Endodermal cell (in vitro differentiated cells): ENCODE data around the gene LRRC70. TPM values are rescaled to one million over a fixed set of nuclear protein-coding genes. Genes with fewer than 3 reads are reported as not detected.

Experiments used
- DNase-seq: peaks from one replicate; pipeline ENCODE4 v3.0.0-alpha.2; 2017
- H3K27ac ChIP-seq: 2 replicates; pipeline ENCODE4 v1.5.1; 2013; ENCODE audit warnings: mild to moderate bottlenecking, low read depth, low read length, moderate library complexity
- H3K27me3 ChIP-seq: 2 replicates; pipeline ENCODE4 v1.6.1; 2013; ENCODE audit warnings: mild to moderate bottlenecking, low read length, moderate library complexity; ENCODE audit not compliant: insufficient read depth, control insufficient read depth, poor library complexity, severe bottlenecking
- H3K36me3 ChIP-seq: 2 replicates; pipeline ENCODE4 v1.7.0; 2013; ENCODE audit warnings: mild to moderate bottlenecking, low read length, moderate library complexity; ENCODE audit not compliant: control insufficient read depth, insufficient read depth
- H3K4me1 ChIP-seq: one replicate; pipeline ENCODE4 v1.7.0; 2013; ENCODE audit warnings: low read length; ENCODE audit not compliant: control insufficient read depth, insufficient read depth
- H3K4me3 ChIP-seq: 2 replicates; pipeline ENCODE4 v1.5.1; 2013; ENCODE audit warnings: mild to moderate bottlenecking, low read length, moderate library complexity
- H3K9ac ChIP-seq: 2 replicates; pipeline ENCODE4 v1.6.1; 2013; ENCODE audit warnings: mild to moderate bottlenecking, low read length, moderate library complexity; ENCODE audit not compliant: poor library complexity, severe bottlenecking; ENCODE audit errors: extremely low read depth
- H3K9me3 ChIP-seq: 2 replicates; pipeline ENCODE4 v1.6.1; 2013; ENCODE audit warnings: mild to moderate bottlenecking, low read length, moderate library complexity; ENCODE audit not compliant: control insufficient read depth
- H3K27ac Mint-ChIP-seq: 2 replicates; pipeline ENCODE4 v1.8.0; 2020; ENCODE audit warnings: mixed read lengths
- H3K27me3 Mint-ChIP-seq: 2 replicates; pipeline ENCODE4 v1.8.0; 2021; ENCODE audit warnings: mild to moderate bottlenecking, mixed read lengths; ENCODE audit not compliant: insufficient read depth
- H3K36me3 Mint-ChIP-seq: 2 replicates; pipeline ENCODE4 v1.8.0; 2020; ENCODE audit warnings: low read depth, mixed read lengths
- H3K4me1 Mint-ChIP-seq: 2 replicates; pipeline ENCODE4 v1.8.0; 2020; ENCODE audit warnings: mixed read lengths
- H3K4me3 Mint-ChIP-seq: 2 replicates; pipeline ENCODE4 v1.8.0; 2020; ENCODE audit warnings: mild to moderate bottlenecking, moderate library complexity, mixed read lengths
- H3K9me3 Mint-ChIP-seq: 2 replicates; pipeline ENCODE4 v1.8.0; 2020; ENCODE audit warnings: mild to moderate bottlenecking, mixed read lengths
- CTCF ChIP-seq: fragments of 200-600 bp; sonication (generic); conservative IDR thresholded peaks from 2 replicates; pipeline ENCODE4 v1.5.0; 2021; ENCODE audit warnings: antibody characterized with exemption, mild to moderate bottlenecking
- WGBS, 2 experiments: methylation state at CpG; one replicate each; pipeline versions ENCODE4 v1.1.5 to v1.1.7; 2013; ENCODE audit warnings: missing lambda C conversion rate in 2 of 2, mixed read lengths in 1 of 2; ENCODE audit not compliant: insufficient coverage in 1 of 2, insufficient read length in 1 of 2; 5-methylcytosine and 5-hydroxymethylcytosine counted together
- total RNA-seq, 2 donors: library from RNA; stranded (reverse); fragmentation: NEBNext Ultra II Directional in 1 of 2; extraction: Animal tissue kit (Norgen Biotek cat#: 25700) in 1 of 2; gene quantifications; 2 replicates in 1 of 2; 3 replicates in 1 of 2; pipeline ENCODE4 v1.2.1, GENCODE V29; 2021

LRRC70 gene
- total RNA-seq, 2 donors from 2014 or later = 1.4 TPM

DNA sequence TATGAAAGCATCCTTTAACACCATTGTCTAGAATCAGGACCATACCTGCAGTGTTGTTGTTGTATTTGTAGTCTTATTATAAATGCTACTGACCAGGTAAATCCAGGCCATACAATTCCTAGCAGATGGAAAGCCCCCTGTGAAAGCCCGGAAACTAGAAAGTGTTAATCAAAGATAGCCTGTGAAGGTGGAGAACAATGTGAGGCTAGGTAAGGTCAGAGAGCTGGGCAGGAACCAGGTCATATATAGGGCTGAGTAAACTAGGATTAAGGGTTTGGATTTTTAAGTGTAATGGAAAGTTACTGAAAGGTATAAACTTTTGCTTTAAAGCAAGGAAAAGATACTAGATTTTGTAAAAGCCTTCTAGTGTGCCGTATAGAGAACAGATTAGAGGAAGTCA, 6.7 kb downstream of the LRRC70 start:
- DNase-seq = no peak
- peaks cover 15% of the 10 kb centered on the region for H3K36me3 Mint-ChIP-seq
- H3K9me3 Mint-ChIP-seq = no peaks in the 10 kb centered on the region
- no peak for TF ChIP-seq CTCF
- Histone ChIP-seq H3K9ac (no peak overlapping the region), H3K4me3 (no peak overlapping the region), H3K9me3 (no peaks in the 10 kb centered on the region), H3K36me3 (peaks cover 5% of the 10 kb centered on the region), H3K27me3 (no peaks in the 10 kb centered on the region), H3K4me1 (peaks cover 5% of the 10 kb centered on the region), H3K27ac (no peak overlapping the region)
- no peaks in the 10 kb centered on the region for H3K27me3 Mint-ChIP-seq
- no peak overlapping the region for H3K4me3 Mint-ChIP-seq
- H3K27ac Mint-ChIP-seq = no peak overlapping the region
- 81 to 85% methylated on average over 2 of the region's 2 CpGs for WGBS, 2 experiments
- H3K4me1 Mint-ChIP-seq = peaks cover 12% of the 10 kb centered on the region

GRCh38 chr5:62585751-62586150, 7.1 kb downstream of the LRRC70 start:
- Mint-ChIP-seq H3K27me3 (no peaks in the 10 kb centered on the region), H3K27ac (no peak overlapping the region), H3K4me1 (peaks cover 12% of the 10 kb centered on the region)

GRCh38 chr5:62587737-62588136, 9.1 kb downstream of the LRRC70 start:
- Mint-ChIP-seq H3K27me3 (no peaks in the 10 kb centered on the region), H3K27ac (no peak overlapping the region), H3K9me3 (no peaks in the 10 kb centered on the region), H3K4me3 (no peak overlapping the region), H3K4me1 (peaks cover 12% of the 10 kb centered on the region), H3K36me3 (peaks cover 26% of the 10 kb centered on the region)
- no peaks in the 10 kb centered on the region for H3K27me3 ChIP-seq
- H3K9ac ChIP-seq = no peak overlapping the region
- no peak overlapping the region for H3K4me3 ChIP-seq
- no peaks in the 10 kb centered on the region for H3K9me3 ChIP-seq
- peaks cover 5% of the 10 kb centered on the region for H3K4me1 ChIP-seq
- peaks cover 14% of the 10 kb centered on the region for H3K36me3 ChIP-seq
- 93 to 100% methylated on average over 3 of the region's 3 CpGs for WGBS, 2 experiments
- no peak for TF ChIP-seq CTCF
- DNase-seq = no peak
- no peak overlapping the region for H3K27ac ChIP-seq

More at GRCh38 chr5:62585751-62586150, 7.1 kb downstream of the LRRC70 start:
- peaks cover 12% of the 10 kb centered on the region for H3K36me3 Mint-ChIP-seq
- Histone ChIP-seq H3K9me3 (no peaks in the 10 kb centered on the region), H3K27ac (no peak overlapping the region), H3K9ac (no peak overlapping the region), H3K27me3 (no peaks in the 10 kb centered on the region), H3K4me3 (no peak overlapping the region), H3K36me3 (peaks cover 5% of the 10 kb centered on the region), H3K4me1 (peaks cover 5% of the 10 kb centered on the region)
- DNase-seq = no peak
- H3K4me3 Mint-ChIP-seq = no peak overlapping the region
- no peak for TF ChIP-seq CTCF
- no peaks in the 10 kb centered on the region for H3K9me3 Mint-ChIP-seq
